Measurements from ENCODE around the gene KCNJ2. TPM values are rescaled to one million over a fixed set of nuclear protein-coding genes. Genes with fewer than 3 reads are reported as not detected.

Gene KCNJ2
- total RNA-seq, 1 donor from 2014 or later, result 1.1 TPM

GRCh38 chr17:70184770-70185169 is 15.4 kb downstream of the KCNJ2 start:
- DNase-seq (ENCODE audit: low spot score), result no peak
- Mint-ChIP-seq H3K27ac (no peak overlapping the region), H3K36me3 (no peaks in the 10 kb centered on the region), H3K4me1 (peaks cover 2% of the 10 kb centered on the region), H3K4me3 (no peak overlapping the region), H3K9me3 (no peaks in the 10 kb centered on the region), H3K27me3 (ENCODE audit: insufficient read depth, low read depth) (no peaks in the 10 kb centered on the region)
- no peak overlapping the region for H2AFZ ChIP-seq (replicated peaks)
- no peaks in the 10 kb centered on the region for H3K27me3 ChIP-seq
- no peaks in the 10 kb centered on the region for H3K79me2 ChIP-seq (ENCODE audit: low read depth)
- H3K4me3 ChIP-seq, result no peak overlapping the region
- H3K9me3 ChIP-seq (ENCODE audit: low read depth), result no peaks in the 10 kb centered on the region
- H3K9ac ChIP-seq, result no peak overlapping the region
- H4K20me1 ChIP-seq (ENCODE audit: low read depth), result no peaks in the 10 kb centered on the region
- H3K4me1 ChIP-seq, result no peaks in the 10 kb centered on the region
- H3K36me3 ChIP-seq, result no peaks in the 10 kb centered on the region
- TF ChIP-seq EZH2phosphoT487 (IDR thresholded peaks at IDR 0.05), result no peak
- no peak for TF ChIP-seq EZH2 (IDR thresholded peaks at IDR 0.05)
- TF ChIP-seq, protein P1, sequence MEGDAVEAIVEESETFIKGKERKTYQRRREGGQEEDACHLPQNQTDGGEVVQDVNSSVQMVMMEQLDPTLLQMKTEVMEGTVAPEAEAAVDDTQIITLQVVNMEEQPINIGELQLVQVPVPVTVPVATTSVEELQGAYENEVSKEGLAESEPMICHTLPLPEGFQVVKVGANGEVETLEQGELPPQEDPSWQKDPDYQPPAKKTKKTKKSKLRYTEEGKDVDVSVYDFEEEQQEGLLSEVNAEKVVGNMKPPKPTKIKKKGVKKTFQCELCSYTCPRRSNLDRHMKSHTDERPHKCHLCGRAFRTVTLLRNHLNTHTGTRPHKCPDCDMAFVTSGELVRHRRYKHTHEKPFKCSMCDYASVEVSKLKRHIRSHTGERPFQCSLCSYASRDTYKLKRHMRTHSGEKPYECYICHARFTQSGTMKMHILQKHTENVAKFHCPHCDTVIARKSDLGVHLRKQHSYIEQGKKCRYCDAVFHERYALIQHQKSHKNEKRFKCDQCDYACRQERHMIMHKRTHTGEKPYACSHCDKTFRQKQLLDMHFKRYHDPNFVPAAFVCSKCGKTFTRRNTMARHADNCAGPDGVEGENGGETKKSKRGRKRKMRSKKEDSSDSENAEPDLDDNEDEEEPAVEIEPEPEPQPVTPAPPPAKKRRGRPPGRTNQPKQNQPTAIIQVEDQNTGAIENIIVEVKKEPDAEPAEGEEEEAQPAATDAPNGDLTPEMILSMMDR (IDR thresholded peaks at IDR 0.05), result no peak
- H3K27ac ChIP-seq, result no peak overlapping the region
- H3K4me2 ChIP-seq, result no peak overlapping the region
- H3F3A ChIP-seq (ENCODE audit: low read depth), result no peaks in the 10 kb centered on the region

DNA sequence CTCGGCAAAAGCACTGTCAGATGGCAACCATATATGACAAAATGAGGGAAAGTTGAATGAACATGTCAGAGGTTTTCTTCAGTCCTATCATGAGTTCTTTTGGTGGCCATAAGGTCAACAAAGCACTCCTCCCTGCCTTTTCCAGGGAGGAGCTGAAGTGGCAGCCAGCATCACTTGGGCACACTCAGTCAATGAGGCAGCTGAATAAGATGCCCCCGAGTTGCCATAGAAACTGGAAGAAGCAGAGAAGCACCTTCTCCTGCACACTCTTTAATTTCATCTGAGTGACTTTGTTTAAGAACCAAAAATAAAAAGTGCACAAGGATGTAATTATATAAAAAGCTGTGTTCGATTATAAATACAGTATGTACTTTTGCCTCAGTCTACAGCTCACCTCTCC is 16.0 kb downstream of the KCNJ2 start:
- no peak overlapping the region for H2AFZ ChIP-seq (replicated peaks)
- Mint-ChIP-seq H3K27me3 (ENCODE audit: insufficient read depth, low read depth) (no peaks in the 10 kb centered on the region), H3K4me3 (no peak overlapping the region), H3K36me3 (no peaks in the 10 kb centered on the region), H3K9me3 (no peaks in the 10 kb centered on the region), H3K27ac (no peak overlapping the region), H3K4me1 (peaks cover 2% of the 10 kb centered on the region)
- H3K36me3 ChIP-seq, result no peaks in the 10 kb centered on the region
- TF ChIP-seq EZH2phosphoT487 (IDR thresholded peaks at IDR 0.05) (no peak), EZH2 (IDR thresholded peaks at IDR 0.05) (no peak)
- TF ChIP-seq, protein P1 (IDR thresholded peaks at IDR 0.05), result no peak
- H3F3A ChIP-seq (ENCODE audit: low read depth), result no peaks in the 10 kb centered on the region
- no peaks in the 10 kb centered on the region for H3K79me2 ChIP-seq (ENCODE audit: low read depth)
- no peak overlapping the region for H3K4me2 ChIP-seq
- no peak for DNase-seq (ENCODE audit: low spot score)
- no peaks in the 10 kb centered on the region for H3K4me1 ChIP-seq
- H3K9me3 ChIP-seq (ENCODE audit: low read depth), result no peaks in the 10 kb centered on the region
- no peaks in the 10 kb centered on the region for H4K20me1 ChIP-seq (ENCODE audit: low read depth)
- no peak overlapping the region for H3K4me3 ChIP-seq
- no peaks in the 10 kb centered on the region for H3K27me3 ChIP-seq
- H3K9ac ChIP-seq, result no peak overlapping the region
- H3K27ac ChIP-seq, result no peak overlapping the region

- H3K9me3 Mint-ChIP-seq, result no peaks in the 10 kb centered on the region
- H3K4me1 Mint-ChIP-seq, result peaks cover 2% of the 10 kb centered on the region
- no peaks in the 10 kb centered on the region for H3K27me3 ChIP-seq
- H3K36me3 Mint-ChIP-seq, result no peaks in the 10 kb centered on the region
- TF ChIP-seq EZH2phosphoT487 (IDR thresholded peaks at IDR 0.05) (no peak), EZH2 (IDR thresholded peaks at IDR 0.05) (no peak)
- TF ChIP-seq, protein P1 (IDR thresholded peaks at IDR 0.05), result no peak
- H3K4me1 ChIP-seq, result peaks cover 11% of the 10 kb centered on the region
- H3K9me3 ChIP-seq (ENCODE audit: low read depth), result no peaks in the 10 kb centered on the region
- no peak overlapping the region for H3K27ac ChIP-seq
- no peaks in the 10 kb centered on the region for H4K20me1 ChIP-seq (ENCODE audit: low read depth)
- no peaks in the 10 kb centered on the region for H3K27me3 Mint-ChIP-seq (ENCODE audit: insufficient read depth, low read depth)
- H3K4me2 ChIP-seq, result no peak overlapping the region
- H3F3A ChIP-seq (ENCODE audit: low read depth), result no peaks in the 10 kb centered on the region
- H3K36me3 ChIP-seq, result no peaks in the 10 kb centered on the region
- no peaks in the 10 kb centered on the region for H3K79me2 ChIP-seq (ENCODE audit: low read depth)
- H2AFZ ChIP-seq (replicated peaks), result no peak overlapping the region
- no peak overlapping the region for H3K9ac ChIP-seq
- H3K27ac Mint-ChIP-seq, result no peak overlapping the region
- no peak overlapping the region for H3K4me3 ChIP-seq
- H3K4me3 Mint-ChIP-seq, result no peak overlapping the region
- no peak for DNase-seq (ENCODE audit: low spot score)
These were observed 18.1 kb downstream of the KCNJ2 start for GRCh38 chr17:70187383-70187782.

Data from neural progenitor cell (in vitro differentiated cells).